K562 (cell line): ENCODE data around the gene DCDC2. TPM values are rescaled to one million over a fixed set of nuclear protein-coding genes. Genes with fewer than 3 reads are reported as not detected.

Source experiments
- ATAC-seq: fragments of 200-7000 bp; cut with Tn5 transposase; 3 replicates; pipeline ENCODE4 v1.9.1; 2020; ENCODE audit warnings: moderate library complexity
- BruUV-seq: library from RNA; stranded (reverse); fragments of 400-500 nt; replicated peaks from 2 replicates; lab custom pipeline; 2021; lab: Mats Ljungman, UMichigan
- CTCF ChIA-PET: fragments of 300-600 bp; formaldehyde crosslinking; extraction: SDS; loops from one replicate; lab custom pipeline; 2021; ENCODE audit warnings: low intra/inter-chr PET ratio; lab: Yijun Ruan, JAX
- POLR2A ChIA-PET: fragments of 300-600, 350-650 bp; sonication (Branson Sonifier 250); formaldehyde crosslinking; extraction: SDS; loops from one replicate; lab custom pipeline; 2021; ENCODE audit warnings: antibody characterized with exemption, inconsistent platforms; lab: Yijun Ruan, JAX
- DNase-seq, 4 experiments: peaks; one replicate each; pipeline versions ENCODE4 v3.0.0 to v3.0.0-alpha.2; 2011 to 2018; ENCODE audit warnings: low spot score in 3 of 4, mixed read lengths in 3 of 4; ENCODE audit errors: extremely low read depth in 1 of 4
- FAIRE-seq: peaks from 2 replicates; lab custom pipeline; 2011; peaks lifted over from hg19 to GRCh38; lab: Jason Lieb, UNC
- H2AFZ ChIP-seq: 2 replicates; pipeline ENCODE4 v1.6.0; 2011; ENCODE audit warnings: low read depth, low read length, control low read depth, inconsistent platforms
- H3K27ac ChIP-seq: fragments of 200-600 bp; 3 replicates; pipeline ENCODE4 v1.8.0; 2011; ENCODE audit warnings: low read depth, mild to moderate bottlenecking, control low read depth, inconsistent platforms, low read length, moderate library complexity, mixed read lengths; ENCODE audit errors: extremely low read depth
- H3K27me3 ChIP-seq, 2 experiments: fragments of 300-600 bp in 1 of 2; 2 replicates in 1 of 2; 3 replicates in 1 of 2; pipeline versions ENCODE4 v1.6.0 to v1.8.0; 2011; ENCODE audit warnings: inconsistent platforms in 2 of 2, low read length in 2 of 2, mild to moderate bottlenecking in 1 of 2, mixed read lengths in 1 of 2, moderate library complexity in 1 of 2; ENCODE audit not compliant: control insufficient read depth in 2 of 2, insufficient read depth in 2 of 2
- H3K36me3 ChIP-seq: fragments of 300-600 bp; 3 replicates; pipeline ENCODE4 v1.8.0; 2011; ENCODE audit warnings: mild to moderate bottlenecking, low read length, inconsistent platforms; ENCODE audit not compliant: control insufficient read depth, insufficient read depth
- H3K4me1 ChIP-seq, 2 experiments: fragments of 200-600 bp in 1 of 2; replicated peaks in 1 of 2; 2 replicates in 1 of 2; 3 replicates in 1 of 2; pipeline versions ENCODE4 v1.5.1 to v1.8.0; 2011; ENCODE audit warnings: inconsistent platforms in 2 of 2, low read length in 2 of 2, mild to moderate bottlenecking in 1 of 2, mixed read lengths in 1 of 2, moderate library complexity in 1 of 2; ENCODE audit not compliant: control insufficient read depth in 2 of 2, insufficient read depth in 2 of 2
- H3K4me2 ChIP-seq: 2 replicates; pipeline ENCODE4 v1.6.1; 2011; ENCODE audit warnings: low read length, control low read depth, inconsistent platforms, mixed read lengths; ENCODE audit not compliant: insufficient read depth
- H3K4me3 ChIP-seq: fragments of 200-600 bp; sonication (generic), shearing (Covaris generic); 2 replicates; pipeline ENCODE4 v1.5.1; 2016; ENCODE audit warnings: control low read depth, inconsistent platforms
- H3K79me2 ChIP-seq: fragments of 200-600 bp; 3 replicates; pipeline ENCODE4 v1.8.0; 2011; ENCODE audit warnings: low read length, inconsistent platforms; ENCODE audit not compliant: control insufficient read depth, insufficient read depth
- H3K9ac ChIP-seq, 2 experiments: 2 replicates each; pipeline versions ENCODE4 v1.6.0 to v1.6.1; 2011; ENCODE audit warnings: low read depth in 2 of 2, low read length in 2 of 2, control low read depth in 1 of 2, inconsistent platforms in 1 of 2, mild to moderate bottlenecking in 1 of 2, mixed read lengths in 1 of 2; ENCODE audit not compliant: insufficient read depth in 1 of 2
- H3K9me1 ChIP-seq: one replicate; pipeline ENCODE4 v1.6.0; 2011; ENCODE audit warnings: inconsistent platforms, mild to moderate bottlenecking, low read length, moderate library complexity; ENCODE audit not compliant: control insufficient read depth, insufficient read depth
- H3K9me3 ChIP-seq: replicated peaks from 2 replicates; pipeline ENCODE4 v1.5.1; 2011; ENCODE audit warnings: low read depth, low read length, inconsistent platforms; ENCODE audit not compliant: control insufficient read depth, insufficient read depth
- H4K20me1 ChIP-seq: replicated peaks from 2 replicates; pipeline ENCODE4 v1.6.1; 2011; ENCODE audit warnings: low read length, inconsistent platforms, mixed read lengths; ENCODE audit not compliant: control insufficient read depth, insufficient read depth
- E4F1 ChIP-seq: fragments of 250-450 bp; sonication (Bioruptor Pico); IDR thresholded peaks from 2 replicates; pipeline ENCODE4 v1.5.0; 2021; ENCODE audit warnings: mild to moderate bottlenecking, borderline replicate concordance
- HES1 ChIP-seq: fragments of 450-650 bp; IDR thresholded peaks from 2 replicates; pipeline ENCODE4 v1.6.1; 2016; ENCODE audit warnings: low read depth, mild to moderate bottlenecking, moderate library complexity
- ILK ChIP-seq: fragments of 450-650 bp; IDR thresholded peaks from 2 replicates; pipeline ENCODE4 v1.6.1; 2016; ENCODE audit warnings: missing genetic modification characterization, low read depth, mild to moderate bottlenecking, missing compliant biosample characterization, moderate library complexity, borderline replicate concordance
- KAT7 ChIP-seq: sonication (generic); formaldehyde crosslinking; IDR thresholded peaks from 2 replicates; pipeline ENCODE4 v1.8.0; 2022; ENCODE audit warnings: missing genetic modification reagents, mild to moderate bottlenecking, borderline replicate concordance
- RAD21 ChIP-seq, 2 experiments: fragments of 250-450 bp in 1 of 2; fragments of 450-650 bp in 1 of 2; sonication (Bioruptor Pico) in 1 of 2; formaldehyde crosslinking in 1 of 2; IDR thresholded peaks in 1 of 2; conservative IDR thresholded peaks in 1 of 2; 2 replicates each; pipeline versions ENCODE4 v1.4.0 to v1.8.0; 2020 to 2022; ENCODE audit warnings: mild to moderate bottlenecking in 2 of 2, moderate library complexity in 1 of 2
- RFX1 ChIP-seq: fragments of 450-650 bp; IDR thresholded peaks from 2 replicates; pipeline ENCODE4 v1.6.1; 2016; ENCODE audit warnings: mild to moderate bottlenecking, moderate library complexity
- TCF7 ChIP-seq: sonication (generic); IDR thresholded peaks from 2 replicates; pipeline ENCODE4 v1.6.1; 2016; ENCODE audit warnings: antibody characterized with exemption, borderline replicate concordance
- TEAD1 ChIP-seq, 2 experiments: fragments of 450-650 bp in 1 of 2; sonication (generic) in 1 of 2; formaldehyde crosslinking; IDR thresholded peaks; 2 replicates each; pipeline versions ENCODE4 v1.4.0 to v1.8.0; 2020 to 2022; ENCODE audit warnings: mild to moderate bottlenecking in 2 of 2, missing genetic modification reagents in 1 of 2
- ZFP1 ChIP-seq: fragments of 450-650 bp; formaldehyde crosslinking; IDR thresholded peaks from 2 replicates; pipeline ENCODE4 v1.4.0; 2020; ENCODE audit warnings: mild to moderate bottlenecking, mixed read lengths
- ZNF12 ChIP-seq: sonication (generic); formaldehyde crosslinking; IDR thresholded peaks from 2 replicates; pipeline ENCODE4 v1.4.0; 2020; ENCODE audit warnings: mild to moderate bottlenecking, missing genetic modification reagents
- ZNF239 ChIP-seq: fragments of 250-450 bp; sonication (Bioruptor Pico); IDR thresholded peaks from 2 replicates; pipeline ENCODE4 v1.4.0; 2020; ENCODE audit warnings: mild to moderate bottlenecking
- ZNF24 ChIP-seq: fragments of 450-650 bp; IDR thresholded peaks from 2 replicates; pipeline ENCODE4 v1.6.1; 2016
- ZNF785 ChIP-seq: fragments of 250-450 bp; sonication (Bioruptor Pico); IDR thresholded peaks from 2 replicates; pipeline ENCODE4 v1.4.0; 2020; ENCODE audit warnings: mild to moderate bottlenecking
- WGBS: fragments of 100-300 bp; shearing (Covaris generic); methylation state at CpG from one replicate; pipeline ENCODE4 v1.1.6; 2016; ENCODE audit warnings: low coverage, mixed read lengths; ENCODE audit not compliant: insufficient coverage; ENCODE audit errors: missing lambda C conversion rate; 5-methylcytosine and 5-hydroxymethylcytosine counted together
- in situ Hi-C: fragments of 300-500 bp; cut with MboI; formaldehyde crosslinking; loops from 4 replicates; pipeline ENCODE4 v1.15.0; 2018; ENCODE audit warnings: inconsistent platforms, mixed read lengths
- intact Hi-C: fragments of 100-400 bp; cut with micrococcal nuclease; formaldehyde crosslinking; loops from 2 replicates; pipeline ENCODE4 v1.14.2; 2022
- polyA plus RNA-seq, 8 experiments: library from polyadenylated mRNA; depleted of rRNA in 4 of 8; stranded (reverse) in 5 of 8; unstranded in 3 of 8; fragments of >200 nt; fragmentation: Nextera tagmentation in 2 of 8; fragmentation: Illumina TruSeq in 1 of 8; extraction: Ambion mirVana in 2 of 8; extraction: Trizol in 1 of 8; gene quantifications; 2 replicates each; pipeline versions ENCODE4 v1.2.1 to v1.2.3, GENCODE V29; 2011 to 2014; ENCODE audit warnings: inconsistent platforms in 1 of 8, missing spikeins in 1 of 8
- total RNA-seq, 7 experiments: library from RNA; depleted of rRNA in 6 of 7; stranded (reverse); fragments of >200 nt in 6 of 7; fragmentation: Illumina TruSeq in 2 of 7; extraction: Trizol in 2 of 7; gene quantifications; 2 replicates each; pipeline versions ENCODE4 v1.2.1 to v1.2.3, GENCODE V29; 2011 to 2021; ENCODE audit warnings: low replicate concordance in 1 of 7

The DCDC2 gene
- total and polyA plus RNA-seq, 9 of the 15 experiments (the other 6 are each of a cell fraction or from before 2014, with no cell fraction given), result 0.04 TPM; not detected in 8

GRCh38 chr6:24186349-24186748, 171.5 kb downstream of the DCDC2 start:
- in situ Hi-C loops, result no loop called here
- ATAC-seq, result no peak

GRCh38 chr6:24183584-24183983, 174.3 kb downstream of the DCDC2 start:
- under 1% methylated on average over 10 of the region's 10 CpGs for WGBS
- no peak overlapping the region for H3K4me3 ChIP-seq
- ChIA-PET POLR2A (no interaction called here), CTCF (no interaction called here)
- H3K4me2 ChIP-seq, result no peak overlapping the region
- H3K9me1 ChIP-seq, result no peaks in the 10 kb centered on the region
- H3K4me1 ChIP-seq, result no peaks in the 10 kb centered on the region
- no peak overlapping the region for H3K27ac ChIP-seq
- DNase-seq, result no peak
- no peak overlapping the region for H2AFZ ChIP-seq
- no peak for ATAC-seq
- no peaks in the 10 kb centered on the region for H3K27me3 ChIP-seq
- H3K9ac ChIP-seq, result no peak overlapping the region
- no peaks in the 10 kb centered on the region for H3K9me3 ChIP-seq
- no peaks in the 10 kb centered on the region for H3K36me3 ChIP-seq
- FAIRE-seq, result no peak
- no peaks in the 10 kb centered on the region for H3K79me2 ChIP-seq
- in situ Hi-C loops, result no loop called here
- intact Hi-C loops, result no loop called here
- no peaks in the 10 kb centered on the region for H4K20me1 ChIP-seq
- no TSS peak for BruUV-seq
- TF ChIP-seq E4F1 (no peak), TEAD1 (CRISPR knock-in tag; IDR thresholded peaks at IDR 0.05) (no peak), ZNF785 (no peak), ZNF239 (CRISPR knock-in tag) (no peak), RAD21 (CRISPR knock-in tag; conservative IDR thresholded peaks at IDR 0.05 in 1 of 2, IDR thresholded peaks at IDR 0.05 in 1 of 2) (no peak), HES1 (no peak), ZFP1 (CRISPR knock-in tag) (no peak), ZNF24 (no peak)

More at GRCh38 chr6:24186349-24186748, 171.5 kb downstream of the DCDC2 start:
- H3K36me3 ChIP-seq, result no peaks in the 10 kb centered on the region
- H3K9me1 ChIP-seq, result no peaks in the 10 kb centered on the region
- ChIA-PET CTCF (no interaction called here), POLR2A (interaction anchor here (0.7 kb wide), 1 partner anchor 20 kb away, joined by 3 read pairs; no protein-coding TSS in a partner anchor)
- FAIRE-seq (no peak), DNase-seq (no peak)
- H2AFZ ChIP-seq, result no peak overlapping the region
- no peak overlapping the region for H3K27ac ChIP-seq
- H4K20me1 ChIP-seq, result no peaks in the 10 kb centered on the region
- no peak for TF ChIP-seq ILK
- TF ChIP-seq ZNF12 (CRISPR knock-in tag), result no peak
- peak; percentile 59 for TF ChIP-seq RFX1
- TF ChIP-seq KAT7 (CRISPR knock-in tag), result no peak
- no peak for TF ChIP-seq TCF7
- H3K79me2 ChIP-seq, result no peaks in the 10 kb centered on the region
- BruUV-seq, result no TSS peak
- no peaks in the 10 kb centered on the region for H3K4me1 ChIP-seq
- intact Hi-C loops, result no loop called here
- no peaks in the 10 kb centered on the region for H3K27me3 ChIP-seq
- H3K4me3 ChIP-seq, result no peak overlapping the region
- no peaks in the 10 kb centered on the region for H3K9me3 ChIP-seq
- H3K9ac ChIP-seq, result no peak overlapping the region
- no peak overlapping the region for H3K4me2 ChIP-seq
- WGBS, result 0% methylated on average over 7 of the region's 7 CpGs
